ENCODE results near the gene IFIH1.
A peak's percentile ranks its signal among the peaks of the same experiment; 100 is the strongest.

The IFIH1 gene

GRCh38 chr2:162318328-162319180 lies at the start of gene IFIH1:
IFIH1 (minus strand) TSS chr2:162318684; CDS start chr2:162318307, 377 bp downstream.
- peak; percentile 72 to 76 for DNase-seq

DNA sequence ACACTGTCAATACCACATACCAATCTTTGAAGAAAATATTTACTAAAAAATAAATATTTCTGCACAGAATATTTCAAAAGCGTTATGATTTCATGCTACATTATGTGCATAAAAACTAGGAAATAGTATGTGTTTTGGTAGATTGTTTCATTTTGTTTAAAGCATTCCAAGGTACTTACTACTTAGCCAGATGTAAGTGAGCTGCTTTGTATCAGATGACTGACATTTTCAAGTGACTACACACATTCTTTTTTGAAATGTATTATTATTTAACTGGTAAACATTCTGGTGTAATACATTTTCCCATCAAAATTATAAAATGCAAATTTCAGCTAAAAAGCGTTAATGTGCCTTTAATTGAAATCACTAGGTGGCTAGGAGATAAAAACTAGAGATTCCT lies 46.9 kb upstream of the IFIH1 start:
- DNase-seq: no peak

GRCh38 chr2:162344617-162344950 lies 26.1 kb upstream of the IFIH1 start:
- DNase-seq: peak; percentile 4 to 13

DNA sequence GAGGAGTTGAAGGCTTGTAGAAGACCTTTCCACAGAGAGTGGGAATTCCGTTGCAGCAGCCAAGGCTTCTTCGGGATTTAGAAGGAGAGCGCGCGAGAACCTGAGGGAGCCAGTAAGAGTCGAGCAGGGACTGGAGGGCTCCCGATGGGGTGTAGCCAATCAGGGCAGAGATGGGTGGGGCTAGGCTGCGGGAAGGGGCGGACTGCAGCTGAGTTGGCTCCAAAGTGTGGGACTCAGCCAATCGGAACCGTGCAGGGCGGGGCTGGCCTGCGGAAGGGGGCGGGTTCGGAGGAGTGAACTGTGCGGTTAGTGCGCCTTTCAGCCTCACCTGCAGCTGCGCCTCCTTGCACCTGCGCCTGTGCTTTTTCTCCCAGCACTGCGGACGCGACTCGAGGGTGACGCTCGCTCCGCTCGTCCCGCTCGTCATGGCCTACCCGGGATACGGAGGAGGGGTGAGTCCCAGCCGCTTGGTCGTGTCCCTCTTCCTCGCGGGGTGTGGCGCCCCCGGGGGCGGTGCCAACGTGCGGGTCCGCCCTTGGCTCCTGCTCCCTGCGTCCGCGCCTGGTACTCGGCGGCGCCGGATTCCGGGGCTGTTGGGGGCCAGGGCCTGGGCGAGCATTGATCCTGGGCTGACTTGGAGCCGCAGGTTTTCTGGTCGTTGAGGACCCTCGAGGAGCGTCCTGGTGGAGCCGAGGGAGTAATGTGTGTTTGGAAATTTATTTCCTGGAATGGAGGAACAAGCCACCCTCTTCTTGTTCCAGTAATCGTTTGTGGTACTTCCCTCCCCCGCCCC lies 25.5 kb upstream of the IFIH1 start, which contains the start of gene GCA:
TSS of gene GCA (plus strand) at position 309 of the 793 bp plus-strand sequence. CDS start at position 426, 117 bp downstream.
- DNase-seq: peak; percentile 96 to 99

DNA sequence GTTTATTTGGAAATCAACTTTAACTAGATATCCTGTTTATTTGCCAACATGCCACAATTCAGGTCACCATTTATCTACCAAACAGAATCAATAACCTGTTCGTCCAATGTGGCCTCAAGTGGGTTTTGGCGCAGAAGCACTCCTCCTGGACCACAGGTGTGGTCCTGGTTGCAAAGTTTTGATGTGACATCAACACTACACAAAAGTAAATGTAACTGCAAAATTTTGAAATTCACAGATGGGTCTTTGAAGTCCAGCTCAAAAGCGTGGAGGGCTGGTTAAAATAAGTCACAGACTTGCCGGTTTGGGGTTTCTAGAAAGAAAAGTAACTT lies 25.0 kb upstream of the IFIH1 start:
- DNase-seq: no peak

- DNase-seq: no peak
These were observed 24.4 kb upstream of the IFIH1 start for GRCh38 chr2:162342841-162343240.

DNA sequence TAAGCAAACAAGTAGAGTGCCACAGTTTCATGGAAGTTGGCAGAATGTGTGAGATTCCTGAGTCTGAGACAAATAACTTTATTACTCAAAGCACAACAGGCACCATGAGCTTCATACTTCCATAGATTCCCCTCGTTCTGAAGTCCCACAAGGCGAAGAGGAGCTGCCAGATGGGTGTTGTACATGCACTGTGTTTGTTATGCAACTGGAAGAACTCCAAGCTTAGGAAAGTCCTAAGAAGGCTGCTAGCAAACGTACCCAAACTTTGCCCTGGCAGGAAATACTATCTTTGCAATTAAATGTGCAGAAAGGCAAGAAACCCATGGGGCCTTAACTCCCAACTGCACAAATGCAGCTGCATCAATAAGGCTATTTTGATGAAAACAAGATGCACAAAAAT lies 23.8 kb upstream of the IFIH1 start:
- DNase-seq: no peak

DNA sequence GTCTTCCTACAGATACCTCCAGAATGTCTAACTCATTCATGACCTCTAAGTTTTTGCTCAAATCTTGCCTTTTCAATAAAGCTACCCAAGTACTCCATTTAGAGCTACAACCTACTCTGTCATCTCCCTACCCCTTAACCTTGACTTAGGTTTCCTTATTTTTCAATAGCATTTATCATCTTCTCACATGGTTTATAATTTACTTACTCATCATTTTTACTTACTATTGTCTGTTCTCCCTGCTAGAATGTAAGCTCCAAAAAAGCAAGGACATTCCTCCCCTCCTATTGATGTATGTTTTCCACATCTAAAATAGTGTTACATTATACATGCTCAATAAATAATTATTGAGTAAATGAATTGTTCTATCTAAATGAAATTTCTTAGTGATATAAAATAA lies 22.3 kb upstream of the IFIH1 start:
- DNase-seq: no peak

DNA sequence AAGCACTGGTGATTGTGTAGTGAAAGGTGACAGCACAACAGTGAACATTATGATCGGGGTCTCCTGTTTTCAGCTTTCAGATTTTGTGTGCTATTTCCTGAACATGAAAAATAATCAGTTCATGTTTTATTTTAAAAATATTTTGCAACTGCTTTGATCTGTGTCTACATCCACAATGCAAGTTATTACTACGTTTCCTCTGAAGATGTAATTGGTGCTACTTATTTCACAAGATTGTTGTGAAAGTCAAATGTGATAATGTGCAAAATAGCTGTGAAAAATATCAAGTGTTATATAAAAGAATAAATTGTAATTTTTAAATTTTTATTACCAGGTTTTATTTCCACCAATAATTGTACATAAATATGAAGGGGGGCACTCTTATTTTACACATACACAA lies 19.4 kb upstream of the IFIH1 start:
- DNase-seq: no peak

DNA sequence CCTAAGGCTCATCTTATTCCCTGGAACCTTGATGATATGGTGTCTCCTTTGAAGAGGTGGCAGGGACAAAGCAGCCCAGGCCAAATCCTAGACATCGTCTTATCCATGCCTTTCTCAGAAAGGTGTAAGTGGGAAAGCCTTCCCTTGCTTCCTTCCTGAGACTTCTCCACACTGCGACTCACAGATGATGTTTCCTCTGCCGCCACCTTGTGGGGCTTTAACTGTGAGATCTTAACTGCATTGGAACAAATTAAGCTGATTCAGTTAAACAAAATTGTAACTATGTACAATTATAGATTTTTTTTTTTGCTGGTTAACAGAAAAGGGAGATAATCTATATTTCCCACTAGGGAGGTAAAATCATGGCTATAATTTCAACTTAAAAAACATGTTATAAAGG lies 15.5 kb upstream of the IFIH1 start:
- peak in 1 of 2 donors; percentile 16 for DNase-seq

GRCh38 chr2:162330881-162331280 lies 12.4 kb upstream of the IFIH1 start:
- no peak for DNase-seq

GRCh38 chr2:162328424-162329157 lies 10.1 kb upstream of the IFIH1 start:
- no peak for DNase-seq

GRCh38 chr2:162327806-162328205 lies 9.3 kb upstream of the IFIH1 start:
- DNase-seq: no peak

DNA sequence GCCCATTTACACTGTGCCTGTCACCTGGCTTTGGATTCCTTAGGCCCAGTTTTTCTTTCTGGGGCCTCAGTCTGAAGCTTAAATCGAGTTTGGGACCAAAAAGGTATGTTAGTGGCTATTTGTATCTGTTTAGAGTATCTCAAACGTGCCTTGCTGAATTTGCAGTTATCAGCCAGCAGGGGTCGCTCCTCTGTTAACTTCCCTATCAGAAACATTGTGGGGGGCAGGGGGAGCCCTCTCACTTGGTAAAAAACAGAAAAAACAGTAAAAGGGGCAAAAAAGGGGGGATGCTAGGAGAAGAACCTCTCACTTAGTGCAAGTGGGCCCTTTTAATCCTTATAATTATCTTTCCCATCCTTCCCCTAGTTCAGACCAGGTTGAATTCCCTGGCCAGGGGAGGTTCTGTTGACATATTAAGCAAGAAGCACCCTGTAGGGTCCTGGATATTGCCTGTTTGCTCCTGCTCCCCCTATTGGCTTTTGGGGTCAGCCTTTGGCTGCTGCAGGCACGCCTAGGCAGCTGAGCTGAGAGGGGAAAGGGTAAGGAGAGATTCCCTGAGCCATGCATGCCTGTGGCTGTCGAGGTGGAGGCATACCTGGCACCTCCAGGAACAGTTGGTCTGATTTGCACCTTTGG lies 8.8 kb upstream of the IFIH1 start:
- DNase-seq: peak in 1 of 2 donors; percentile 20

DNA sequence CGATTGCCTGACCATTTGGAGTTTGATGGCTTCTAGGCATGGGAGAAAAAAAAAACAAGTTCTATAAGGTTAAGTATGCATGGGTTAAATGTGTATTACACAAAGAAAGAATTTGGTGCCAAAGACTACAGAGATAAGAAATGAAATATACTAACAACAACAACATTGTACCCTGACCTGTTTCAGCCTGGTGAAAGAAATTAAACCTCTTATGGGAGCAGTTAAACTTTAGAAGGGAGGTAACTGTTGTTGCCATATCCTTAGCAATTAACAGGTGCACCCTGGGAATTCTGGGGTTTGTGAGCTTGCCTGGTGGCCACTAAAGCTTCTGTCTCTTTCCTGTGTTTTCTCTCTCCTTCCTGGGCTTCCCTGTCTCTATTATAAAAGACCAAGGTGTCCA lies 6.5 kb upstream of the IFIH1 start:
- no peak for DNase-seq

DNA sequence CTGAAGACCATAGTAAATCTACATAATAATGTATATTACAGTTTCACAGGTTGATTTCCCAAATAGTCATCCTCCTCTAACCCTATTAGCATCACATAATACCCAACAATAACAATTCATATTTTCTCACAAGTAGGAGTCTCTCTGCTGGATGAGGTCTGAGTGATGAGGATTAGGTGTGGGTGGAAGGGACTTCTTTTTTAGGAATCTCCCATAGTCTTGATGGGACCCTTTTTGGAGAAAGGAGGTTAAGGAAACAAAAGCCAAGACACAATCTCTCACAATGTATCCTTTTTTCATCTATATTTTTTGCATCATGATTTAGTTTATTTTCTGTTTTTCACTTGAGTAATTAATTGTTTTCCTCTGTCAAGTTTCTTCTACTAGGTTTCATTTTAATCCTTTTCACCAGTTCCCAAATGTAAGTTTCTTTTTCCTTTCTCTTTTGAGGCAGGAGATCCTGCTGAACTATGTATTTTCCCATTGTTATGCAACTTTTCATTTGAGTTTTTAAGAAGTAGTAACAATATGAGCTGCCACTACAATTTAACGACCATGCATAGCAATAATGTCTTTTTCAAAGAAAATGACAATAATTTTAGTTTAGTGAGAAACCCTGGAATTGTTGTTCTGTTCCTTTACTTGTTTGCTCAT lies 2.5 kb upstream of the IFIH1 start:
- no peak for DNase-seq

DNA sequence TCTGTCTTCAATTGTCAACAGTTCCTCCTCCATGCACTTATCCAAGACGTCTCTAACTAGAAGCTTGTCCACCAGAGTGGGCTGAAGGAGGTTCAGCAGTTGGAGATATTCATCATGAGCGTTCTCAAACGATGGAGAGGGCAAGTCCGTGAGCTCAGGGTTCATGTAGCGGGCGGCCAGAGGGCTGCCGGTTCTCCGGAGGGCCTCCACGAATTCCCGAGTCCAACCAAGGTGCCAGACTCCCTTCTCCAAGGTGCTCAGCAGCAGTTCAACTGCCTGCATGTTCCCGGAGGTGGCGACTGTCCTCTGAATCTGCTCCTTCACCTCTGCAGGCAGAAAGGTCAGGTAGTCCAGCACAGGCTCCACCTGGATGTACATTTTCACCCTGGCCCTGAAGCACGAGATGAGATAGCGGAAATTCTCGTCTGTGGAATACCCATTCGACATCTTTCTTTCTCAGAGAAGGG lies 590 bp downstream of the IFIH1 start:
- DNase-seq: peak; percentile 5 to 16

DNA sequence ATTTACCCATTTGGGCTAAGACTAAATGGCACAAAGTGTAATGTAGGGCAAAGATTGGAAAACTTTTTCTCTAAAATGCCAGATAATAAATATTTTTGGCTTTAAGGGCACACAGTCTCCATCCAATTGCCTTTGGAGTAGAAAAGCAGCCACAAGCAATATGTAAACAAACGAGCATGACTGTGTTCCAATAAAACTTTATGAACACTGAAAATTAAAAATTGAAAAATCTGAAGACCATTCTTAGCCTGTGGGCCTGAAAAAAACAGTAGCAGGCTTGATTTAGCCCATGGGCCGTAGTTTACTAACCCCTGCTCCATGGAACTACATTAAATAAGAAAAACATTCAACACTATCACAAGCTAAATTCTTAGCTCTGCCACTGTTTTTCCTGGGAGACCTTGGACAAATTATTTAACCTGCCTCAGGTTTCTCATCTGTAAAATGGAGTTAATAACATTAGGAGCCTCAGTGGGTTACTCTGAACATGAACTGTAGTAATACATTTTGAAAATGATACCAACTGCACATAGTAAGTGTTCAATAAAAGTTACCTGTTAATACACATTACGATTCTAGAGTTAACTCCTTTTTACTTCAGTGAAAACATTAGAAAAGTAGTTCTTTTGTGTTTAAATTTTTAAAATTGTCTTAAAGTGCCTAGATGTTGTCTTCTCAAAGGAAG lies 1.3 kb downstream of the IFIH1 start:
- DNase-seq: no peak

DNA sequence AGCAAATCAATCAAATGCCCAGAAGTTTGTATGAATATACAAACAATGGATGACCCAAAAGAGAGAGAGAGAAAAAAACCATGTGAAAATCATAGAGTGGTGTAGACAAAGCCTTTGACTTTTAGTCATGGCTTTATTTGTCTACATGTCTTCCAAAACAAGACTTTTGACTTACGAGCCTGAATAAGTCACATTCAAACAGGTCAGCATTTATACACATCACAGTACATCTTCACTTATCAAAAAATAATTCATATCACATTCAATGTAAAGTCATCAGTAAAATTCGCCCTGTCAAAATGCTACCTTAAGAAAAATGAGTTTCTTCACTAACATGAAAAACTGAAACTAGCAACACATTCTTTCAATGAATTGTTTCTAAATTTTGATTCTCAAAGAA lies 1.9 kb downstream of the IFIH1 start:
- DNase-seq: no peak

GRCh38 chr2:162315938-162316337 lies 2.5 kb downstream of the IFIH1 start:
- DNase-seq: no peak

GRCh38 chr2:162312853-162313252 lies 5.6 kb downstream of the IFIH1 start:
- DNase-seq: no peak

Measured in activated CD4-positive, alpha-beta T cell treated with anti-CD3 and anti-CD28 coated beads for 4 hours (primary cell).